OCI-M1 (cell line): ENCODE results near the gene KRTAP5-11.
"Not testable (repeated sequence)": the region's sequence is repeated elsewhere in the genome, so short reads cannot be mapped to it uniquely, and the experiment has no call there.

Source experiments
- DNase-seq: peaks from one replicate; lab custom pipeline; 2025; lab: John Stamatoyannopoulos, UW

The KRTAP5-11 gene, protein sequence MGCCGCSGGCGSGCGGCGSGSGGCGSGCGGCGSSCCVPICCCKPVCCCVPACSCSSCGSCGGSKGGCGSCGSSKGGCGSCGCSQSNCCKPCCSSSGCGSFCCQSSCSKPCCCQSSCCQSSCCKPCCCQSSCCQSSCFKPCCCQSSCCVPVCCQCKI

GRCh38 chr11:71582309-71582895 is at the start of gene KRTAP5-11:
Gene KRTAP5-11 (minus strand): TSS chr11:71582875. CDS start chr11:71582837, 38 bp downstream.
- DNase-seq, result no peak

DNA sequence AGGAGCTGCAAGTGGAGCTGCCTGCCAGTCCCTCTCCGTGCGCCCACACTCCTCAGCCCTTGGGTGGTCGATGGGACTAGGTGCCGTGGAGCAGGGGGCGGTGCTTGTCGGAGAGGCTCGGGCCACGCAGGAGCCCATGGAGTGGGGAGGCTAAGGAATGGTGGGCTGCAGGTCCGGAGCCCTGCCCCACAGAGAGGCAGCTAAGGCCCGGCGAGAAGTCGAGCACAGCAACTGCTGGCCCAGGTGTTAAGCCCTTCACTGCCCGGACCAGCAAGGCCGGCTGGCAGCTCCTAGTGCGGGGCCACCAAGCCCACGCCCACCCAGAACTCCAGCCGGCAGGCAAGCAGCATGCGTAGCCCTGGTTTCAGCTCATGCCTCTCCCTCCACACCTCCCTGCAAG is 48.9 kb upstream of the KRTAP5-11 start:
- not testable (repeated sequence) for DNase-seq

- peak; percentile 73 for DNase-seq
Measured at GRCh38 chr11:71630071-71630470, 47.4 kb upstream of the KRTAP5-11 start.

DNA sequence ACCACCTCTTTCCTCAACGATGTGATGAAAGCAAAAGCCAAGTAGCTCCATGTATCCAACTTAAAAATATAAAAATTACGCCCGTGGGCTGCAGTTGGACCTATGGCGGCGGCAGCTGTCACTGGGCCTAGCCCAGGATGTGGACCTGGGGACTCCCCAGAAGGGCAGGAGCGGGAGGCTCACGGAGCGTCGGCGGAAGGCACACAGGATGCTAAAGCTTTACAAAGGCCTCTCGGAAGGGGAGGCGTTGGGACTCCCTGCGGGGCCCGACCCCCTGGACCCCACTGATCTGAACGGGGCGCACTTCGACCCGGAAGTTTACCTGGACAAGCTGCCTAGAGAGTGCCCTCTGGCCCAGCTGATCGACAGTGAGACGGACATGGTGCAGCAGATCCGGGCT is 46.3 kb upstream of the KRTAP5-11 start:
- not testable (repeated sequence) for DNase-seq

DNA sequence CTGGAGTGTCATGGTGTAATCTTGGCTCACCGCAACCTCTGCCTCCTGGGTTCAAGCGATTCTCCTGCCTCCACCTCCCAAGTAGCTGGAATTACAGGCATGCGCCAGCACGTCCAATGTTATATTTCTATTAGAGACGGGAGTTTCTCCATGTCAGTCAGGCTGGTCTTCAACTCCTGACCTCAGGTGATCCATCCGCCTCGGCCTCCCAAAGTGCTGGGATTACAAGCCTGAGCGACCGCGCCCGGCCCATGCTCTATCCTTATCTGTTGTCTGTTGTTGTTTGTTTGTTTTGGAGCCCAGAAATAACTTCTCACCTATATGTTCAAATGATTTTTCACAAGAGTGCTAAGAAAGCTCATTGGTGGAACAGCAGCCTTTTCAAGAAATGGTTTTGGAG is 40.6 kb upstream of the KRTAP5-11 start:
- DNase-seq, result not testable (repeated sequence)

GRCh38 chr11:71622561-71622960 is 39.9 kb upstream of the KRTAP5-11 start:
- DNase-seq, result not testable (repeated sequence)

- DNase-seq, result not testable (repeated sequence)
Measured at GRCh38 chr11:71615003-71615402, 32.3 kb upstream of the KRTAP5-11 start.

- DNase-seq, result not testable (repeated sequence)
Measured at GRCh38 chr11:71614366-71614917, 31.8 kb upstream of the KRTAP5-11 start.

- not testable (repeated sequence) for DNase-seq
Measured at GRCh38 chr11:71613931-71614330, 31.3 kb upstream of the KRTAP5-11 start.

- DNase-seq, result not testable (repeated sequence)
Measured at GRCh38 chr11:71611218-71611910, 28.7 kb upstream of the KRTAP5-11 start.

GRCh38 chr11:71608272-71608671 is 25.6 kb upstream of the KRTAP5-11 start:
- not testable (repeated sequence) for DNase-seq

GRCh38 chr11:71607520-71608216 is 25.0 kb upstream of the KRTAP5-11 start:
- not testable (repeated sequence) for DNase-seq

DNA sequence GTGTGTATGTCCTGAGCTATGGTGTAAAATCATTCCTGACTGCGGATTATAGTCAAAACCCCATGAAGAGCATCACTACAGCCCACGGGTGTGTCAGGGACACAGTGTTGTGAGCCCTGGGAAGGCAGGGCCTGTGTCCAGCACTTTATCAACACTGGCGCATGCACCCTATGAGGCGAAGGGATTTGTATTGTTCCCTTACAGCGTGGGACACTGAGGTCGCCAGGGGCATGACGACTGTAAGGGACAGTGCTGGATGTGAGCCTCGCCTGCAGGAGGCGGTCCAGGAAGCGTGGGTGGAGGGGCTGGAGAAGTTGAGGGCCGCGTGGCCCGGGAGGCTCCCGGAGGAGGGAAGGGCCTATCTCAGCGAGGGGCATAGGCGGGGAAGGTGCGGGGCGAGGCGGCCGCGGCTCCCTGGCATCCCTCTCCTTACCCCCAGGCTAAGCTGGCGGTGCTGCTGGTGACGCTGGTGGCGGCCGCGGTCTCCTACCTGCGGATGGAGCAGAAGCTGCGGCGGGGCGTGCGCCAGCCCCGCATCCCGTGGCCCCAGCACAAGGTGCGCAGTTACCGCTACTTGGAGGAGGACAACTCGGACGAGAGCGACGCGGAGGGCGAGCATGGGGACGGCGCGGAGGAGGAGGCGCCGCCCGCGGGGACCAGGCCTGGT is 24.3 kb upstream of the KRTAP5-11 start:
- DNase-seq, result not testable (repeated sequence)

- DNase-seq, result peak; percentile 71
Measured at GRCh38 chr11:71604798-71605488, 22.3 kb upstream of the KRTAP5-11 start.

GRCh38 chr11:71603221-71603620 is 20.5 kb upstream of the KRTAP5-11 start:
- not testable (repeated sequence) for DNase-seq

- not testable (repeated sequence) for DNase-seq
Measured at GRCh38 chr11:71589546-71589920, 6.9 kb upstream of the KRTAP5-11 start.

- peak; percentile 81 for DNase-seq
Measured at GRCh38 chr11:71588822-71589545, 6.3 kb upstream of the KRTAP5-11 start.

DNA sequence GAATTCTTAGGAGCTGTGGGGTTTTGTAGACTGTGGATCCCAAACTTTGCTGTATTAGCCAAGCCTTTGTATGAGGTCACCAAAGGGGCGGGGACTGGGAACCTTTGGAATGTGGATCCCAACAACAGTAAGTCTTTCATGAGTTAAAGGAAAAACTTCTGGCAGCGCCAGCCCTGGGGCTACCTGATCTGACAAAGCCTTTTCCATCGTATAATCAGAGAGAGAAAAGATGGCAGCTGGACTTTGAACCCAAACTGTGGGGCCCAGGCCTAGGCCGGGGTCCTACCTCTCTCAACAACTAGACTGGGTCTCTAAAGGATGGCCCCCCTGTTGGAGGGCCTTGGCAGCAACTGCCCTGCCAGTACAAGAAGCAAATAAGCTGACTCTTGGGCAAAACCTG is 5.6 kb upstream of the KRTAP5-11 start:
- not testable (repeated sequence) for DNase-seq

DNA sequence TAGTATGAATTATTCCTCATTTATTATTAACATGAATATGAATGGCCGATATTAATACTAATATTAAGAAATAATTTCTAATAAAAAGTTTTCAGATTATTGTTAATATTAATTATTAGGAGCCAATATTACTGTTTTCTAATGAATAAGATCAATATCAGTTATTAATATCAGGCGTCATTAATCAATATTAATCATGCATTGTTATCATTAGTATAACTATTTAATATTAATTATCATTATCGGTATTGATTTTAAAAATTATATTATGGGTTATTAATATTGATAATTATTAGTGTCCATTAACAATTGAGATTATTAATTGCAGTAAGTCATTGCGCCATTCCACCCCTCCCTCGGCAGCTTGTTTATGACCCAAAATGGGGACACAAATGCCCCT is 3.0 kb upstream of the KRTAP5-11 start:
- DNase-seq, result not testable (repeated sequence)

- DNase-seq, result not testable (repeated sequence)
Measured at GRCh38 chr11:71582969-71583368, 294 bp upstream of the KRTAP5-11 start.
